H1 (cell line): Measurements from ENCODE around the gene POU3F2.

Experiments used
- CTCF ChIP-seq, 3 experiments: IDR thresholded peaks; 1 replicate in 2 of 3; 2 replicates in 1 of 3; pipeline versions ENCODE4 v1.5.1 to v1.6.1; 2011; ENCODE audit warnings: low read length in 3 of 3, mild to moderate bottlenecking in 3 of 3, inconsistent platforms in 2 of 3, low read depth in 1 of 3, moderate library complexity in 1 of 3; ENCODE audit not compliant: insufficient read depth in 1 of 3; ENCODE audit errors: control extremely low read depth in 1 of 3
- MAFK ChIP-seq: IDR thresholded peaks from 2 replicates; pipeline ENCODE4 v1.6.1; 2012; ENCODE audit warnings: low read depth, mild to moderate bottlenecking, improper control_type of control experiment, low read length
- SRF ChIP-seq: IDR thresholded peaks from 2 replicates; pipeline ENCODE4 v1.6.1; 2011; ENCODE audit warnings: mild to moderate bottlenecking, low read depth, low read length, moderate library complexity

DNA sequence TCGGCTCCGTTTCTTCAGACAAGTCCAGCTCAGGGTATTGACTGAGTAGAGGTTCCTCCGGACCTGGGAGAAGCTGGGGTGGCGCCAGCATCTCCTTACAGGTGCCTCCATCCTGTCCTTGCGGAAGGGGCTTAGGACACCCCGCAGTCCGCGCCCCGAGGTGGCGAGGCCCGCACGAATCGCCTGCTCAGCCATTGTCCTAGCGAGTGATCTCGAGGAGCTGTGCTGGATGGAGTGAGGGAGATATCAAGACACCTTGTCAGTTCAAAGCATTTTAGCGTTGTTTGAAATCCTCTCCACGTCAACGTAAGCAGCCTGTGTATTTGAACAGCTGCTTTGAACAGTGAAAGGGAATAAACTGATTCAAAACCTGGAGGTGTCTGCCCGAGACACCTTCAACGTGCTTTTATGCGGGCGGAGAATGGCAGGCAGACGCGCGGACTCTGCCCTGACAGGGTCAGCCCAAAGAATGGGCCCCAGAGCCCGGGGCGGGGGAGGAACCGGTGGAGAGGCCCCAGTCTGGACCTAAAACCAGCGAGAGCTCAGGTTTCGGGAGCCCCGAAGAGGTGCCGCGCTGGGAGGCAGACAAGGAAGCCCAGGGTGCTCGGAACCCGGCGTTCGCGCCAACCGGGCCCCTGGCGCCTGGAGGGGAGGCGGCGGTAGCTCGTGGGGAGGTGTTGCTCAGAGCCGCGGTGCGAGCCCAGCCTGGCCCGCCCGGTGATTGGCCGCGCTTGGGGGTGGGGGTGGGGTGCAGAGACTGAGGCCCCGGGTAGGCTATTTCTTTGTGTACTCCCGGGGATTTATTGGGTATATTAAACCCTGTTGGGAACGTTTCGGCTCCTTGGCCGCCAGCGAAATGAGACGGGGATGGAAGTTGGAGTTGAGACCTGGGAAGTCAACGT lies 3.1 kb upstream of the POU3F2 start:
- no peak for TF ChIP-seq SRF
- TF ChIP-seq MAFK, result no peak
- no peak for TF ChIP-seq CTCF (IDR thresholded peaks at IDR 0.05; ENCODE audit: control extremely low read depth in 1 of 3, insufficient read depth in 1 of 3, low read depth in 1 of 3, low read length in 3 of 3)
